Keratinocyte (primary cell): ENCODE data around the gene CCL13. TPM values are rescaled to one million over a fixed set of nuclear protein-coding genes. Genes with fewer than 3 reads are reported as not detected.

Experiments
- DNase-seq: peaks from one replicate; pipeline ENCODE4 v3.0.0-alpha.2; 2011; ENCODE audit warnings: low read depth, missing footprints, low spot score
- FAIRE-seq: peaks from 2 replicates; lab custom pipeline; 2011; peaks lifted over from hg19 to GRCh38; lab: Jason Lieb, UNC
- H2AFZ ChIP-seq: 2 replicates; pipeline ENCODE4 v1.6.0; 2012; ENCODE audit warnings: low read length, control low read depth, inconsistent platforms; ENCODE audit not compliant: control insufficient read depth
- H3K27ac ChIP-seq: 2 replicates; pipeline ENCODE4 v1.5.1; 2011; ENCODE audit warnings: low read length; ENCODE audit not compliant: control insufficient read depth, insufficient read depth
- H3K27me3 ChIP-seq: 3 replicates; pipeline ENCODE4 v1.6.0; 2011; ENCODE audit warnings: low read length; ENCODE audit not compliant: control insufficient read depth, insufficient read depth; ENCODE audit errors: extremely low read depth
- H3K36me3 ChIP-seq, 2 experiments: 2 replicates in 1 of 2; 3 replicates in 1 of 2; pipeline ENCODE4 v1.5.1; 2011; ENCODE audit warnings: low read length in 2 of 2, mild to moderate bottlenecking in 1 of 2; ENCODE audit not compliant: control insufficient read depth in 2 of 2, insufficient read depth in 2 of 2; ENCODE audit errors: extremely low read depth in 1 of 2
- H3K4me1 ChIP-seq: 3 replicates; pipeline ENCODE4 v1.5.1; 2011; ENCODE audit warnings: low read length; ENCODE audit not compliant: control insufficient read depth, insufficient read depth; ENCODE audit errors: extremely low read depth
- H3K4me2 ChIP-seq: 3 replicates; pipeline ENCODE4 v1.6.0; 2011; ENCODE audit warnings: low read depth, low read length; ENCODE audit not compliant: control insufficient read depth, insufficient read depth; ENCODE audit errors: extremely low read depth
- H3K4me3 ChIP-seq, 3 experiments: fragments of 200-600 bp in 1 of 3; sonication (generic) in 1 of 3; 2 replicates in 2 of 3; 3 replicates in 1 of 3; pipeline ENCODE4 v1.5.1; 2011 to 2016; ENCODE audit warnings: low read length in 3 of 3, mild to moderate bottlenecking in 3 of 3, control low read depth in 2 of 3, inconsistent platforms in 1 of 3, low read depth in 1 of 3, mixed read lengths in 1 of 3, mixed run types in 1 of 3, moderate library complexity in 1 of 3; ENCODE audit not compliant: control insufficient read depth in 2 of 3, insufficient read depth in 2 of 3; ENCODE audit errors: extremely low read depth in 1 of 3
- H3K79me2 ChIP-seq: 2 replicates; pipeline ENCODE4 v1.6.0; 2012; ENCODE audit warnings: low read length; ENCODE audit not compliant: control insufficient read depth, insufficient read depth
- H3K9ac ChIP-seq: 3 replicates; pipeline ENCODE4 v1.6.0; 2011; ENCODE audit warnings: low read length; ENCODE audit not compliant: control insufficient read depth, insufficient read depth; ENCODE audit errors: extremely low read depth
- H3K9me1 ChIP-seq: 3 replicates; pipeline ENCODE4 v1.6.0; 2011; ENCODE audit warnings: low read length; ENCODE audit not compliant: control insufficient read depth, insufficient read depth; ENCODE audit errors: extremely low read depth
- H3K9me3 ChIP-seq: 2 replicates; pipeline ENCODE4 v1.5.1; 2012; ENCODE audit warnings: low read depth, low read length; ENCODE audit not compliant: control insufficient read depth
- H4K20me1 ChIP-seq: 3 replicates; pipeline ENCODE4 v1.6.0; 2011; ENCODE audit warnings: low read length; ENCODE audit not compliant: control insufficient read depth, insufficient read depth; ENCODE audit errors: extremely low read depth
- EZH2 ChIP-seq: IDR thresholded peaks from one replicate; pipeline ENCODE4 v1.6.1; 2012; ENCODE audit warnings: inconsistent platforms, mild to moderate bottlenecking, low read length, moderate library complexity
- dilution Hi-C: fragments of 300-500 bp; cut with MboI; formaldehyde crosslinking; loops from one replicate; pipeline ENCODE4 v1.7.0; 2020; ENCODE audit warnings: low sequenced_read_pairs; ENCODE audit not compliant: extremely low pct_ligation_motif_present
- polyA plus RNA-seq, 5 experiments: library from polyadenylated mRNA; depleted of rRNA in 3 of 5; stranded (reverse) in 3 of 5; stranded (forward) in 1 of 5; unstranded in 1 of 5; fragments of >200 nt; gene quantifications; 1 replicate in 1 of 5; 2 replicates in 3 of 5; 3 replicates in 1 of 5; pipeline versions ENCODE4 v1.2.1 to v1.2.3, GENCODE V29; 2011 to 2012; ENCODE audit warnings: missing spikeins in 2 of 5, low read depth in 1 of 5, low replicate concordance in 1 of 5
- TF ChIP-seq, protein P1 (sequence below), 3 experiments: IDR thresholded peaks in 1 of 3; conservative IDR thresholded peaks in 1 of 3; optimal IDR thresholded peaks in 1 of 3; 2 replicates in 2 of 3; 3 replicates in 1 of 3; pipeline versions ENCODE3 to v1.5.1; 2011; ENCODE audit warnings: low read length in 3 of 3, mild to moderate bottlenecking in 3 of 3, moderate library complexity in 2 of 3, control low read depth in 1 of 3, inconsistent platforms in 1 of 3; ENCODE audit not compliant: insufficient read depth in 2 of 3; ENCODE audit errors: extremely low read depth in 1 of 3

Gene CCL13
- polyA plus RNA-seq, 1 donor (not counting 4 experiments of a cell fraction or from before 2014, with no cell fraction given), result not detected

DNA sequence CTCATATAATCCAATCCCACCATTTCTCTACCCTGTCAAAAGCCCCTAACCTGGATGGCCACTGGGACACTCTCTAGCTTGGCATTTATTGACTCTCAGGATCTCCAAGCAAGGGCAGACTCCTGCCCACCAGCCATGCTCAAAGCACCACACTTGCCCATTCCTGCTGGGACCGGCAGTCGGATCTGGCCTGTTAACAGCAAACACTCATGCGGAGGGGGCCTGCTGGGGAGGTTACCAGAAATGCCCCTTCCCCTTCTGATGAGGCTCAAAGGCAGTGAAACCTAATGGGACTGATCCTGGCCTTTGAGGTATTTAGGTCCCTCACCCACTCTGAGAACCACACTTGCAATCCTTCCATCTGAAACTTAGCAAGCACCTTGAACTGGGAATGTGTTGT is 13.3 kb downstream of the CCL13 start:
- Histone ChIP-seq H3K9me3 (no peaks in the 10 kb centered on the region), H3K36me3 (no peaks in the 10 kb centered on the region), H2AFZ (no peak overlapping the region), H3K79me2 (no peaks in the 10 kb centered on the region), H3K27ac (no peak overlapping the region), H3K4me3 (no peak overlapping the region), H3K4me2 (no peak overlapping the region), H3K27me3 (no peaks in the 10 kb centered on the region), H3K9ac (no peak overlapping the region), H3K9me1 (no peaks in the 10 kb centered on the region), H3K4me1 (peaks cover 6% of the 10 kb centered on the region), H4K20me1 (no peaks in the 10 kb centered on the region)
- TF ChIP-seq EZH2, result no peak
- dilution Hi-C loops, result loop anchor here (25.0 kb wide), 1 partner anchor 157 kb away; no protein-coding TSS in a partner anchor
- FAIRE-seq, result no peak
- no peak for DNase-seq

DNA sequence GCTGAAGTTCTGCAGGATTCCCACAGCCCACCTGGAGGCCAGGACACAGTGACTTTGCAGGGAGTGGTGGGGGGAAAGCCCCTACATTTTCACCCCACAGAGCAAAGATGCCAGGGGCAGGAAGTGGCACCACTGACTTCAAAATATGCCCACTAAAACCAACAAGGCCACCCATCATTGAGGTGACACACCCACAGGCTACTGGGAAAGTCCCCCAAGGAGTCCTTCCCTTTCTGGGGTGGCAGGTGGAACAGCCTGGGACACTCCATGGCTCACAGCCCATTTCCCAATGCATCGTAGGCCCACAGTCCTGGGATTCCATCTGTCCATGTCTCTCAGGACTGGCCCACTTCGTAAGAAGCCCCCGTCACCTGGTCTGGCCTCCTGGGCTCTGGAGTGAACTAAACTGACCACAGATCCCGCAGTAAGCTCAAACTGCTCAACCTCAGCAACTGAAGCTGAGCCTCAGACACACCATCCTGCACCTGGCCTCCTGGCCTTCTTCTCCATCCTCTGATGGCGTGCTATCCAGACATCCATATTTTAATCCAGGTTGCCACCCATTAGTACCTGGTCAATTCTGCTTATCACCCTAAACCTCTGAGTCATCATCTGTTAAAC is 14.2 kb downstream of the CCL13 start:
- Histone ChIP-seq H3K79me2 (no peaks in the 10 kb centered on the region), H3K9me1 (no peaks in the 10 kb centered on the region), H3K27ac (no peak overlapping the region), H3K27me3 (no peaks in the 10 kb centered on the region), H3K4me2 (no peak overlapping the region), H3K4me1 (peaks cover 6% of the 10 kb centered on the region), H3K9ac (no peak overlapping the region), H4K20me1 (no peaks in the 10 kb centered on the region), H2AFZ (no peak overlapping the region), H3K36me3 (no peaks in the 10 kb centered on the region), H3K9me3 (no peaks in the 10 kb centered on the region), H3K4me3 (no peak overlapping the region)
- dilution Hi-C loops, result loop anchor here (25.0 kb wide), 1 partner anchor 158 kb away; no protein-coding TSS in a partner anchor
- TF ChIP-seq, protein P1, sequence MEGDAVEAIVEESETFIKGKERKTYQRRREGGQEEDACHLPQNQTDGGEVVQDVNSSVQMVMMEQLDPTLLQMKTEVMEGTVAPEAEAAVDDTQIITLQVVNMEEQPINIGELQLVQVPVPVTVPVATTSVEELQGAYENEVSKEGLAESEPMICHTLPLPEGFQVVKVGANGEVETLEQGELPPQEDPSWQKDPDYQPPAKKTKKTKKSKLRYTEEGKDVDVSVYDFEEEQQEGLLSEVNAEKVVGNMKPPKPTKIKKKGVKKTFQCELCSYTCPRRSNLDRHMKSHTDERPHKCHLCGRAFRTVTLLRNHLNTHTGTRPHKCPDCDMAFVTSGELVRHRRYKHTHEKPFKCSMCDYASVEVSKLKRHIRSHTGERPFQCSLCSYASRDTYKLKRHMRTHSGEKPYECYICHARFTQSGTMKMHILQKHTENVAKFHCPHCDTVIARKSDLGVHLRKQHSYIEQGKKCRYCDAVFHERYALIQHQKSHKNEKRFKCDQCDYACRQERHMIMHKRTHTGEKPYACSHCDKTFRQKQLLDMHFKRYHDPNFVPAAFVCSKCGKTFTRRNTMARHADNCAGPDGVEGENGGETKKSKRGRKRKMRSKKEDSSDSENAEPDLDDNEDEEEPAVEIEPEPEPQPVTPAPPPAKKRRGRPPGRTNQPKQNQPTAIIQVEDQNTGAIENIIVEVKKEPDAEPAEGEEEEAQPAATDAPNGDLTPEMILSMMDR (optimal IDR thresholded peaks at IDR 0.05 in 1 of 3, IDR thresholded peaks at IDR 0.05 in 1 of 3, conservative IDR thresholded peaks at IDR 0.05 in 1 of 3; ENCODE audit: extremely low read depth in 1 of 3, insufficient read depth in 2 of 3, low read length in 3 of 3), result no peak
- TF ChIP-seq EZH2, result no peak
- no peak for FAIRE-seq
- DNase-seq, result no peak
